ENCODE data around the gene RTEL1. TPM values are rescaled to one million over a fixed set of nuclear protein-coding genes. Genes with fewer than 3 reads are reported as not detected.
"Not testable (repeated sequence)": the region's sequence is repeated elsewhere in the genome, so short reads cannot be mapped to it uniquely, and the experiment has no call there.

RTEL1 gene
- total RNA-seq, 1 experiment from 2014 or later: 26.1 TPM

- peak; percentile 76 for ATAC-seq
- ChIA-PET CTCF (interaction anchor here (0.6 kb wide), 1 partner anchor 345 kb away, joined by 9 read pairs; no protein-coding TSS in a partner anchor), POLR2A (no interaction called here)
- DNase-seq (ENCODE audit: low read depth, low spot score): peak; percentile 58
- 0 out of 2 replicates have a peak, but pooled peaks cover 2% of the 10 kb centered on the region for H3K4me1 ChIP-seq (ENCODE audit: control insufficient read depth, insufficient read depth, low read length)
- H3K9me3 ChIP-seq (ENCODE audit: control insufficient read depth, insufficient read depth, low read depth, low read length): no peaks in the 10 kb centered on the region
- intact Hi-C loops (cut with micrococcal nuclease; ENCODE audit: unreplicated experiment) (no loop called here), in situ Hi-C loops (cut with HindIII; ENCODE audit: low pct_unique_long_range_greater_than_20kb, low sequenced_read_pairs) (no loop called here)
- no peaks in the 10 kb centered on the region for H3K27me3 ChIP-seq (ENCODE audit: control insufficient read depth, insufficient read depth, low read length)
- H3K36me3 ChIP-seq (ENCODE audit: control insufficient read depth, insufficient read depth, low read length): no peaks in the 10 kb centered on the region
- peak overlapping the region; percentile 79 to 83 for H3K4me3 ChIP-seq (ENCODE audit: low read depth in 2 of 2, low read length in 2 of 2)
- TSS peak; percentile 94 for BruUV-seq (replicated peaks)
- peak overlapping the region; percentile 65 for H3K27ac ChIP-seq (ENCODE audit: low read length)
- TF ChIP-seq REST (IDR thresholded peaks at IDR 0.05; ENCODE audit: insufficient read depth in 1 of 2, low read depth in 2 of 2, low read length in 1 of 2) (no peak; a peak in 1 of 4 replicates), SIN3A (IDR thresholded peaks at IDR 0.05; ENCODE audit: borderline replicate concordance, insufficient read depth, low read depth, low read length) (0 out of 2 replicates have a peak, but pooled peaks have one; percentile 63)
These were observed 29.7 kb upstream of the RTEL1 start for GRCh38 chr20:63628246-63628975.

- POLR2A ChIA-PET; in situ Hi-C loops (cut with HindIII; ENCODE audit: low pct_unique_long_range_greater_than_20kb, low sequenced_read_pairs); H3K9me3 ChIP-seq (ENCODE audit: control insufficient read depth, insufficient read depth, low read depth, low read length); intact Hi-C loops (cut with micrococcal nuclease; ENCODE audit: unreplicated experiment); H3K4me1 ChIP-seq (ENCODE audit: control insufficient read depth, insufficient read depth, low read length); DNase-seq (ENCODE audit: low read depth, low spot score); BruUV-seq (replicated peaks); H3K36me3 ChIP-seq (ENCODE audit: control insufficient read depth, insufficient read depth, low read length); H3K4me3 ChIP-seq (ENCODE audit: low read depth in 2 of 2, low read length in 2 of 2); ATAC-seq; CTCF ChIA-PET; H3K27me3 ChIP-seq (ENCODE audit: control insufficient read depth, insufficient read depth, low read length); H3K27ac ChIP-seq (ENCODE audit: low read length): not testable (repeated sequence)
These were observed 27.2 kb upstream of the RTEL1 start for GRCh38 chr20:63630956-63631355.

- H3K4me1 ChIP-seq (ENCODE audit: control insufficient read depth, insufficient read depth, low read length); H3K27me3 ChIP-seq (ENCODE audit: control insufficient read depth, insufficient read depth, low read length); ATAC-seq; H3K4me3 ChIP-seq (ENCODE audit: low read depth in 2 of 2, low read length in 2 of 2); intact Hi-C loops (cut with micrococcal nuclease; ENCODE audit: unreplicated experiment); H3K9me3 ChIP-seq (ENCODE audit: control insufficient read depth, insufficient read depth, low read depth, low read length); CTCF ChIA-PET; H3K27ac ChIP-seq (ENCODE audit: low read length); POLR2A ChIA-PET; BruUV-seq (replicated peaks); in situ Hi-C loops (cut with HindIII; ENCODE audit: low pct_unique_long_range_greater_than_20kb, low sequenced_read_pairs); DNase-seq (ENCODE audit: low read depth, low spot score); H3K36me3 ChIP-seq (ENCODE audit: control insufficient read depth, insufficient read depth, low read length): not testable (repeated sequence)
These were observed 26.7 kb upstream of the RTEL1 start for GRCh38 chr20:63631426-63631825.

- no peaks in the 10 kb centered on the region for H3K27me3 ChIP-seq (ENCODE audit: control insufficient read depth, insufficient read depth, low read length)
- H3K4me1 ChIP-seq (ENCODE audit: control insufficient read depth, insufficient read depth, low read length): 0 out of 2 replicates have a peak, but pooled peaks cover 2% of the 10 kb centered on the region
- ChIA-PET POLR2A (no interaction called here), CTCF (no interaction called here)
- H3K36me3 ChIP-seq (ENCODE audit: control insufficient read depth, insufficient read depth, low read length): no peaks in the 10 kb centered on the region
- H3K4me3 ChIP-seq (ENCODE audit: low read depth in 2 of 2, low read length in 2 of 2): no peak overlapping the region
- H3K9me3 ChIP-seq (ENCODE audit: control insufficient read depth, insufficient read depth, low read depth, low read length): no peaks in the 10 kb centered on the region
- DNase-seq (ENCODE audit: low read depth, low spot score) (no peak), ATAC-seq (no peak)
- TF ChIP-seq POLR2AphosphoS5 (IDR thresholded peaks at IDR 0.05; ENCODE audit: low read depth, low read length): no peak
- no peak for TF ChIP-seq CTCF (IDR thresholded peaks at IDR 0.05)
- no peak for TF ChIP-seq REST (IDR thresholded peaks at IDR 0.05; ENCODE audit: insufficient read depth in 1 of 2, low read depth in 2 of 2, low read length in 1 of 2)
- TF ChIP-seq TCF7L2 (IDR thresholded peaks at IDR 0.05; ENCODE audit: low read depth, low read length): no peak
- TF ChIP-seq SIN3A (IDR thresholded peaks at IDR 0.05; ENCODE audit: borderline replicate concordance, insufficient read depth, low read depth, low read length): no peak
- no peak overlapping the region for H3K27ac ChIP-seq (ENCODE audit: low read length)
- no TSS peak for BruUV-seq (replicated peaks)
- in situ Hi-C loops (cut with HindIII; ENCODE audit: low pct_unique_long_range_greater_than_20kb, low sequenced_read_pairs) (no loop called here), intact Hi-C loops (cut with micrococcal nuclease; ENCODE audit: unreplicated experiment) (no loop called here)
These were observed 24.4 kb upstream of the RTEL1 start for GRCh38 chr20:63633732-63634131.

Measured in Panc1 (cell line).